Mesothelial cell of epicardium (in vitro differentiated cells): ENCODE results near the gene MAGOH. TPM values are rescaled to one million over a fixed set of nuclear protein-coding genes. Genes with fewer than 3 reads are reported as not detected.
"Not testable (repeated sequence)": the region's sequence is repeated elsewhere in the genome, so short reads cannot be mapped to it uniquely, and the experiment has no call there.

ENCODE experiments used
- DNase-seq, 2 experiments: peaks; one replicate each; pipeline ENCODE4 v3.0.0; 2021; ENCODE audit warnings: low spot score in 2 of 2; ENCODE audit not compliant: unreplicated experiment in 2 of 2
- H3K27ac Mint-ChIP-seq: 2 replicates; pipeline ENCODE4 v1.8.0; 2021; ENCODE audit warnings: mixed read lengths
- H3K27me3 Mint-ChIP-seq: 2 replicates; pipeline ENCODE4 v1.8.0; 2021; ENCODE audit warnings: low read depth, mixed read lengths
- H3K36me3 Mint-ChIP-seq: 2 replicates; pipeline ENCODE4 v1.8.0; 2021; ENCODE audit warnings: mixed read lengths
- H3K4me1 Mint-ChIP-seq: 2 replicates; pipeline ENCODE4 v1.8.0; 2021; ENCODE audit warnings: mixed read lengths
- H3K4me3 Mint-ChIP-seq: 2 replicates; pipeline ENCODE4 v1.8.0; 2021; ENCODE audit warnings: mild to moderate bottlenecking, moderate library complexity, mixed read lengths
- H3K9me3 Mint-ChIP-seq: 2 replicates; pipeline ENCODE4 v1.8.0; 2021; ENCODE audit warnings: mixed read lengths
- CTCF ChIP-seq: fragments of 200-600 bp; sonication (generic); IDR thresholded peaks from one replicate; pipeline ENCODE4 v1.5.0; 2021; ENCODE audit warnings: antibody characterized with exemption; ENCODE audit not compliant: unreplicated experiment
- total RNA-seq: library from RNA; stranded (reverse); gene quantifications from 3 replicates; pipeline ENCODE4 v1.2.1, GENCODE V29; 2021

Gene MAGOH
- total RNA-seq, 1 donor from 2014 or later: 59.0 TPM

GRCh38 chr1:53186533-53186932 is 51.8 kb downstream of the MAGOH start:
- H3K27me3 Mint-ChIP-seq: peaks cover 3% of the 10 kb centered on the region
- no peak overlapping the region for H3K27ac Mint-ChIP-seq

DNA sequence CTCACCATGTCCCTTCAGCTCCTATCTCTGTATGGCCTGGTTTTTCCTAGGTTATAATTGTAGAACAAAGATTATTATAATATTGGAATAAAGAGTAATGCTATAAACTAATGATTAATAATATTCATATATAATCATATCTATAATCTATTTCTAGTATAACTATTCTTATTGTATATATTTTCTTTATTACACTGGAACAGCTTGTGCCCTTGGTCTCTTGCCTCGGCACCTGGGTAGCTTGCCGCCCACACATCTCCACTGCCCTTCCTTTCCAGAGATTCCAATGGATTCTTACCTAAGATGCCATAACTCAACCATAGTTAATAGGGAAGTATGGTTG is 52.4 kb downstream of the MAGOH start:
- H3K4me3 Mint-ChIP-seq, H3K9me3 Mint-ChIP-seq, H3K27ac Mint-ChIP-seq, DNase-seq, H3K36me3 Mint-ChIP-seq, H3K27me3 Mint-ChIP-seq: not testable (repeated sequence)
- TF ChIP-seq CTCF: peak; percentile 15
- peaks cover 11% of the 10 kb centered on the region for H3K4me1 Mint-ChIP-seq

More at GRCh38 chr1:53186533-53186932, 51.8 kb downstream of the MAGOH start:
- Mint-ChIP-seq H3K9me3 (no peaks in the 10 kb centered on the region), H3K4me3 (no peak overlapping the region), H3K36me3 (no peaks in the 10 kb centered on the region), H3K4me1 (peaks cover 11% of the 10 kb centered on the region)
- DNase-seq: no peak
- TF ChIP-seq CTCF: no peak

- H3K27me3 Mint-ChIP-seq: peaks cover 12% of the 10 kb centered on the region
- no peak overlapping the region for H3K4me3 Mint-ChIP-seq
- no peaks in the 10 kb centered on the region for H3K36me3 Mint-ChIP-seq
- no peaks in the 10 kb centered on the region for H3K9me3 Mint-ChIP-seq
- no peak for DNase-seq
- H3K4me1 Mint-ChIP-seq: peaks cover 6% of the 10 kb centered on the region
- H3K27ac Mint-ChIP-seq: no peak overlapping the region
- TF ChIP-seq CTCF: no peak
Observed at GRCh38 chr1:53183095-53183990, 55.0 kb downstream of the MAGOH start.

- Mint-ChIP-seq H3K27ac (no peak overlapping the region), H3K9me3 (no peaks in the 10 kb centered on the region), H3K4me1 (peaks cover 3% of the 10 kb centered on the region), H3K27me3 (peaks cover 12% of the 10 kb centered on the region), H3K36me3 (no peaks in the 10 kb centered on the region), H3K4me3 (no peak overlapping the region)
- no peak for TF ChIP-seq CTCF
- no peak for DNase-seq
Observed at GRCh38 chr1:53182716-53183094, 55.6 kb downstream of the MAGOH start.

DNA sequence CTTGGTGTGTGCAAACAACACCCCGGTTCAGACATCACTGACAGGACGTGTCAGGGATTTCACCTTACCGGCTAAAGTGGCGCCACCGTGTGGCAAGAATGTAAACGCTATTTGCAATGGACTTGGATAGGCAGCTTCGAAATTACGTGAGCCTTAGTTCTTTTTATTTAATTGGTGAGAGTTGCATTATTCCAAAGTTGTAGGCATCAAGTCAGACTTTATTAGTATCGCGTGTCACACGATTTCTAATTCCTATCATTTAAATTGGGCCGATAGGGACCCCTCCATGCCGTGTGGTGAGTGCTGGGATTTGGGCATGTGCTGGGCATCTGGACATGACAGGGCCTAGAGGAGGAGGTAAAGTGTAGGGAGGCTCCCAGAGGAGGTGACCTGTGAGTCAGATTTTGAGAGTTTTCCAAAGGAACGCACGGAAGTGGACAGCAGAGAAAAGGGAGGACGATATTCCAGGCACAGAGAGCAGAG is 56.2 kb downstream of the MAGOH start:
- Mint-ChIP-seq H3K27ac (no peak overlapping the region), H3K4me3 (no peak overlapping the region), H3K9me3 (no peaks in the 10 kb centered on the region), H3K27me3 (peaks cover 14% of the 10 kb centered on the region), H3K4me1 (no peaks in the 10 kb centered on the region), H3K36me3 (no peaks in the 10 kb centered on the region)
- DNase-seq: peak; percentile 71 to 88
- peak; percentile 96 for TF ChIP-seq CTCF
